IPS-15b (cell line): ENCODE data around the gene RPS10.

Source experiments
- H3K27me3 ChIP-seq: one replicate; pipeline ENCODE4 v1.6.1; 2013; ENCODE audit warnings: low read length; ENCODE audit not compliant: control insufficient read depth, insufficient read depth
- H3K36me3 ChIP-seq: one replicate; pipeline ENCODE4 v1.6.1; 2013; ENCODE audit warnings: low read length; ENCODE audit not compliant: control insufficient read depth, insufficient read depth
- H3K4me1 ChIP-seq: one replicate; pipeline ENCODE4 v1.6.1; 2013; ENCODE audit warnings: mild to moderate bottlenecking, low read length; ENCODE audit not compliant: control insufficient read depth, insufficient read depth
- H3K4me3 ChIP-seq: one replicate; pipeline ENCODE4 v1.5.1; 2013; ENCODE audit warnings: low read depth, low read length
- H3K9ac ChIP-seq: one replicate; pipeline ENCODE4 v1.6.1; 2013; ENCODE audit warnings: low read depth, mild to moderate bottlenecking, low read length
- H3K9me3 ChIP-seq: one replicate; pipeline ENCODE4 v1.6.1; 2013; ENCODE audit warnings: mild to moderate bottlenecking, low read length; ENCODE audit not compliant: control insufficient read depth, insufficient read depth

The RPS10 gene

DNA sequence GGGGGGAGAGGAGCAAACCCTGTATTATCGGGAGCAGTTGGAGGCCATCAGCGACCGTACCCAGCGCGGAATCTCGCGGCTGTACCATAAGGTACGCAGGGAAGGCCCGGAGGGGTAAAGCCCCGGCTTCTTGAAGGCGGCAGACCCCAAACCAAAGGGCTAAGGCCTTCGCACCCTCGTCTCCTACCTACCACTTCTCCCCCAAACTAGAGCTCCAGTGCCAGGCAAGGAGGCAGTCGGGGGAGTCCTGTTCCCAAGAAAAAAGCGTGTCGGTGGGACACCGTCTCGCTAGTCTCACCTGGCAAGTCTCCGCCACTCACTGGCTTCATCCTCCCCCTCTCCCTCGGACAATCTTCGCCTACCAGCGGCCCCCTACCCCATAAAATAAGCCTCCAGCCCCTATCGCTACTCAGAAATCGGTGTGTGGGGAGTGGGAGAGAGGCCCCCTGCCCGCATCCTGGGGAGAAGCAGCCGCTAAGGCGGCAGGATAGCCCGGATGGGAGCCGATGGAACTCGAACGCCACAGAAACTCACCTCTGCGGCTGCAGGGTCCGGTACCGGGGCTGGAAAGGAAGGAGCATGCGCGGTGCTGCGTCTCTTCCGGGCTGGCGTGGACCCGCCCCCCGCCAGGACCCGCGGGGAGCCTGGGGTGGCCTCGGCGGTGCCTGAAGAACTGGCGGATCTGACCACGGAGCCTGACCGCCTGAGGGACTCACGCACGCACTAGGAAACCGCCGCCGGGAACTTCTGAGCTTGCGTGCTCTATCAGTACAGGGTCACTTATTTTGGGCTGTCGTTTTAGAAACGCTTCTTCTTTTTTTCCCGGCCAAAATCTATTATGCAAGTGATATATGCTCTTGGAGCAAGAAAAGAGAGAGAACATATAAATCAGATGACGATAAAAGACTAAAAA, at the start of gene RPS10:
Gene RPS10 (minus strand): TSS at position 572 of the 913 bp plus-strand sequence. CDS start 848 bp downstream, outside the sequence.
- no peaks in the 10 kb centered on the region for H3K27me3 ChIP-seq
- H3K4me3 ChIP-seq, result peak within 1 kb of the TSS; percentile 96
- H3K9ac ChIP-seq, result peak within 1 kb of the TSS; percentile 100
- peaks cover 42% of the 10 kb centered on the region for H3K36me3 ChIP-seq
- H3K4me1 ChIP-seq, result peaks cover 2% of the 10 kb centered on the region
- no peaks in the 10 kb centered on the region for H3K9me3 ChIP-seq

DNA sequence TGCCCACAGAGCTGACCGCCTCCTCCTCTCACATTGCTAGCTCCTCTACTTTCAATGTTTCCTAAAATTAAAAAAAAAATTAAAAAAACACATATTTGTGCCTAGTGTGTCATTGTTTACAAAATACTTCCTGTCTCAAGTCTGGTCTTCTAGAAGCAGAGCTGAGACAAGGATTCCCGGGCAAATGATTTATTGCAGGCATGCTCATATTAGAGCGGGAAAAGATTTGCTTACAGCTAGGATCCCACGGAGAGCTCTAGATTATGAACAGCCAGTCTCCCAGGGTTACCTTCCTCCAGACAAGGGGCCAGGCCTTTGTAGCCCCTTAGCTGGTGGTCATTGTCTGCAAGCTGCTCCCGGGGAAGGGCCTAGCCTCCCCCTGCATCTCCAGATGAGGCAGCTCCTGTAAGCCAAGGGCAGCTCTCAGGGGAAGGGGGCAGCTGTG, 49.4 kb upstream of the RPS10 start:
- Histone ChIP-seq H3K9ac (no peak overlapping the region), H3K9me3 (no peaks in the 10 kb centered on the region), H3K36me3 (no peaks in the 10 kb centered on the region), H3K27me3 (no peaks in the 10 kb centered on the region), H3K4me3 (no peak overlapping the region), H3K4me1 (no peaks in the 10 kb centered on the region)

DNA sequence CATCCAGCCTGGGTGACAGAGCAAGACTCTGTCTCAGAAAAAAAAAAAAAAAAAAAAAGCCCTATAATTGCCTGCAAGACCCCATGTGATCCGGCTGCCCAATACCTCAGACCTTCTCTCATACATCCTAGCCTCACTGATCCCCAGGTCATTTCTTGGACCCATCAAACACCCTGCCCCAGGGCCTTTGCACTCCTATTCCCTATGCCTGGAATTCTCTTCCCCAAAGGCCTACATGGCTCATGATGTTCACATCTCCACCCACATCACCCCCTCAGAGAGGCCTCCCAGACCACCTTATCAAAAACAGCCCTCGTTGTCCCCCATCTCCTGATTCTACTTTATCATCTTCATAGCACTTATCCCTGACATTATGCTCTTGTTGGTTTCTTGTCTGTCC, 48.9 kb upstream of the RPS10 start:
- H3K9me3 ChIP-seq, result no peaks in the 10 kb centered on the region
- H3K36me3 ChIP-seq, result no peaks in the 10 kb centered on the region
- H3K27me3 ChIP-seq, result no peaks in the 10 kb centered on the region
- H3K4me3 ChIP-seq, result no peak overlapping the region
- no peaks in the 10 kb centered on the region for H3K4me1 ChIP-seq
- no peak overlapping the region for H3K9ac ChIP-seq

DNA sequence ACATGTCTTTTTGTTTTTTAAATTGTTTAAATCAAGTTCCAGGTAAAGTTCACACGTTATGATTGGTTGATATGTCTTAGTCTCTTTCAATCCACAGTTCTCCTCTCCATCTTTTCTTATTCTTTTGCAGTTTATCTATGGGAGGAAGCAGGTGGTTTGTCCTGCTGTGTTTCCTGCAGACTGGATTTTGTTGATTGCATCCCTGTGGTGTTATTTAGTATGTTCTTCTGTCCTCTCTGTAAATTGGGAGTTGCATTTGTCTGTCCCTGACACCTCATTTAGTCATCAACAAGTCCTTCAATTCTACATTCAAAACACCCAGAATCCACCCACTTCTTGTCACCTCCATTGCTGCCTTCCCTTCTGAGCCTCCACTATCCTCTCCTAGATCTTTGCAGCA, 48.1 kb upstream of the RPS10 start:
- Histone ChIP-seq H3K9me3 (no peaks in the 10 kb centered on the region), H3K4me3 (no peak overlapping the region)

GRCh38 chr6:34472425-34472824, 46.6 kb upstream of the RPS10 start:
- no peaks in the 10 kb centered on the region for H3K9me3 ChIP-seq
- no peaks in the 10 kb centered on the region for H3K27me3 ChIP-seq
- H3K36me3 ChIP-seq, result no peaks in the 10 kb centered on the region
- H3K9ac ChIP-seq, result no peak overlapping the region
- H3K4me1 ChIP-seq, result no peaks in the 10 kb centered on the region
- H3K4me3 ChIP-seq, result no peak overlapping the region

More for the DNA sequence above, 48.1 kb upstream of the RPS10 start:
- no peaks in the 10 kb centered on the region for H3K36me3 ChIP-seq
- H3K9ac ChIP-seq, result no peak overlapping the region
- H3K4me1 ChIP-seq, result no peaks in the 10 kb centered on the region
- no peaks in the 10 kb centered on the region for H3K27me3 ChIP-seq

DNA sequence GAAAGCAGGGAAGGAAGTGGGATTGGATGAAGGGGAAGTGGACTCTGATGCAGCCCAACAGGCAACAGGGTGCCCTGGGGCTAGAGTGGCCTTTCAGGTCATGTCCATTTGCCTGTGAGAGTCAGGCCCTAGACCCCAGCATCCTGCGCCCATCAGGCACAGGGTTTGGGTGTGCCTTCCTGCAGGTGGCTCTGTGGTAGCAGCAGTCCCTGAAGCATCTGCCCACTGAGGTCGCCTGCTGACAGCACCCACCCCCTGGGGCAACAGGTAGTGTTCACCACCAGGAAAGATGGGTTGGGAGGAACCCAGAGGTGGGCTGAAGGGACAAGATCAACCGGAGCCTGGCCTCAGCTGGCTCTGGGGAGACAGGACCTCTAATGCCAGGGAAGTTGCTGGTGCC, 43.6 kb upstream of the RPS10 start:
- Histone ChIP-seq H3K9ac (no peak overlapping the region), H3K27me3 (peaks cover 6% of the 10 kb centered on the region), H3K36me3 (no peaks in the 10 kb centered on the region), H3K9me3 (no peaks in the 10 kb centered on the region), H3K4me1 (no peaks in the 10 kb centered on the region), H3K4me3 (no peak overlapping the region)

- no peaks in the 10 kb centered on the region for H3K36me3 ChIP-seq
- no peak overlapping the region for H3K9ac ChIP-seq
- H3K4me1 ChIP-seq, result no peaks in the 10 kb centered on the region
- H3K27me3 ChIP-seq, result peaks cover 6% of the 10 kb centered on the region
- no peak overlapping the region for H3K4me3 ChIP-seq
- H3K9me3 ChIP-seq, result no peaks in the 10 kb centered on the region
Measured at GRCh38 chr6:34468378-34468892, 42.6 kb upstream of the RPS10 start.

DNA sequence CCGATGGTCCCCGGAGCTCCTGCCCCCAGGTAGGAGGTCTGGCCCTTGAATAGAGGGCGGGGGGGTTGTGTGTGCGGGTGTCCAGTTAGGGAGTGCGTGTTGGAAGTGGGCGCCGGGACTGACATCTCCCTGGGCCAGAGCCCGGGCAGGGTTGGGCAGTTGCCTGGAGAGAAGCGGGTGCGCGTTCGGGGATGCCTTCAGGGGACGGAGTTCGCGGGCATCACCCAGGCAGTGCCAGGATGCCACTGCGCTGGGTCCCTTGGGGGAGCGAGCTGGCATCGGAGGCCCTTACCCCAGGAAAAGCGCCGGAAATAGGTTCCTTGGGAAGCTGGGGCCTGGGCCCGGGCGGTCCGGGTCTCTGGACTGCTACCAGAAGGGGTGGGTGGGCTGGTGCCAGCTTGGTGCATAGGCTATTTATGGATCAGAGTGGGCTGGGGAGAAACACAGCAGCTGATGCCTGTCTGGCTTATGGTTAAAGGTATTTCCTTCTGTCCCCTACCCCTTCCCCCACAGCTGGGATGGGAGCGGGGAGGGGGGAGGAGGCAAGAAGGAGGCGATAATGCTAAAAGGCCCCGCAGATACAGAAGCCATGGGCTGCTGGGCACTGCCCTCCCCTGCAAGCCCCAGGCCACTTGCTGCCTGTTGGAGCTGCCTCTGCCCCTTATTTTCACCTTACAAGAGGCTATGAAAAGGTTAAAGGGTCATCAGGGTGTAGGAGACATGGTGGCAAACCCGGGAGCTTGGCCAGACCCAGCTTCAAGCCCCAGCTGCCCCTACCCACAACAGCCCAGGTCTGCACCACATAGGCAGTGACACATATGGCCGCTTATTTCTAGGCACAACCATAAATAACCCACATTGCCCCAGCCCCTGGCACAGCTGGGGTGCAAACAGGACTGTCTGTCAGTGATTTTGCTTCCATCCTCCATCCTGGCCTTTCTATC, 40.6 kb upstream of the RPS10 start:
- Histone ChIP-seq H3K9ac (peak overlapping the region; percentile 12), H3K4me1 (peaks cover 4% of the 10 kb centered on the region), H3K4me3 (peak overlapping the region; percentile 62), H3K36me3 (no peaks in the 10 kb centered on the region), H3K9me3 (no peaks in the 10 kb centered on the region), H3K27me3 (peaks cover 6% of the 10 kb centered on the region)

DNA sequence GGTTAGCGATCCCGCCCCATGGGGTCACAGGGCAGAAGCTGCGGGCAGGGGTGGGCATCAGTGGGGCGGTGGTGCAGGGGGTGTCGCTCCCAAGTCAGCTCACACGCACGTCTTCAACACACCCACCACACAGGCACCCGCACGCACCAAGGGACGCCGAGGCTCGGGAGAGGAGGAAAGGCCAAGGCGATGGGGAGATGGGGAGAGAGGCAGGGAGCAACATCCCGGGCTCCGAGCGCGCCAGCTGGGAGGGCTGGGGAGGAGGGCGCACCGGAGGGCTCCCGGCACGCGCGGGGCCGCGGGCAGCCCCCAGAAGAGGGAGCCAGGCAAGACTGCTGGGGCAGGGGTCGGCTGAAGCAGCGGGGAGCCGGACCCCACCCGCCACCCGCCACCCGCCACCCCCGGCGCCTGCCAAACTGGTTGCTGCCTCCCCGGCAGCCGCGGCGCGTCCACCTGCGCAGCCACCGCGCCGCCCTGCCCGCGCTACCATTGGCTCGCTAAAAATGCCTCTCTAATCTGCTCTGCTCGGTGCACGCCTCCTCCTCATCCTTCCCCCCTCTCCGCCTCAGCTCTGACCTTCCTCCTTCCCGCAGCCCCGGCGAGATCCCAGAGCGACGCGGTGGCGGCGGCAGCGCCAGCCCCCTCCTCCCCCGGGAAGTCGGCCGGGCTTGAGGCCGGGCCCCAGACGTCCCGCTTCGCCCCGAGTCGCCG, 39.8 kb upstream of the RPS10 start, which contains the start of gene PACSIN1:
Gene PACSIN1 (plus strand): TSS at position 546 of the 711 bp plus-strand sequence. CDS start 60,230 bp downstream, outside the sequence.
- H3K36me3 ChIP-seq, result no peaks in the 10 kb centered on the region
- peaks cover 7% of the 10 kb centered on the region for H3K4me1 ChIP-seq
- H3K9me3 ChIP-seq, result no peaks in the 10 kb centered on the region
- H3K9ac ChIP-seq, result peak within 1 kb of the TSS; percentile 12
- peaks cover 6% of the 10 kb centered on the region for H3K27me3 ChIP-seq
- H3K4me3 ChIP-seq, result peak within 1 kb of the TSS; percentile 67

- Histone ChIP-seq H3K27me3 (peaks cover 6% of the 10 kb centered on the region), H3K9me3 (no peaks in the 10 kb centered on the region), H3K4me3 (no peak overlapping the region), H3K36me3 (no peaks in the 10 kb centered on the region), H3K4me1 (peaks cover 8% of the 10 kb centered on the region), H3K9ac (no peak overlapping the region)
Measured at GRCh38 chr6:34463849-34464248, 38.0 kb upstream of the RPS10 start.

- Histone ChIP-seq H3K4me1 (peaks cover 8% of the 10 kb centered on the region), H3K9me3 (no peaks in the 10 kb centered on the region), H3K4me3 (no peak overlapping the region), H3K27me3 (peaks cover 6% of the 10 kb centered on the region), H3K9ac (no peak overlapping the region), H3K36me3 (no peaks in the 10 kb centered on the region)
Measured at GRCh38 chr6:34463299-34463698, 37.4 kb upstream of the RPS10 start.
